ENCODE measurements around the gene PIK3C2G. TPM values are rescaled to one million over a fixed set of nuclear protein-coding genes. Genes with fewer than 3 reads are reported as not detected.

The PIK3C2G gene
- total RNA-seq, 1 experiment from 2014 or later: not detected

- H4K20me1 ChIP-seq (ENCODE audit: control insufficient read depth, insufficient read depth, insufficient read length): no peaks in the 10 kb centered on the region
- H3K27me3 ChIP-seq (ENCODE audit: insufficient read depth, low read length): no peaks in the 10 kb centered on the region
- H3K4me1 Mint-ChIP-seq: no peaks in the 10 kb centered on the region
- no peaks in the 10 kb centered on the region for H3K4me1 ChIP-seq (ENCODE audit: insufficient read depth, low read length)
- H3T11ph ChIP-seq (ENCODE audit: low read length): no peak overlapping the region
- H2BK12ac ChIP-seq (ENCODE audit: insufficient read length, low read depth, low read length): no peak overlapping the region
- H3K9ac ChIP-seq (ENCODE audit: extremely low read depth, insufficient read length, low read length): no peak overlapping the region
- no peaks in the 10 kb centered on the region for H3K9me3 ChIP-seq (ENCODE audit: control insufficient read depth, low read depth, low read length)
- no peak overlapping the region for H3K14ac ChIP-seq (ENCODE audit: insufficient read depth, low read length)
- no peaks in the 10 kb centered on the region for H3K79me2 ChIP-seq (ENCODE audit: insufficient read depth, low read length)
- no peak overlapping the region for H3K4ac ChIP-seq (ENCODE audit: low read depth, low read length)
- no peak overlapping the region for H4K91ac ChIP-seq (ENCODE audit: insufficient read length, low read depth, low read length)
- H2BK15ac ChIP-seq (ENCODE audit: low read depth, low read length): no peak overlapping the region
- H2BK5ac ChIP-seq (ENCODE audit: insufficient read length, low read length): no peak overlapping the region
- no peaks in the 10 kb centered on the region for H3K23me2 ChIP-seq (ENCODE audit: insufficient read length, low read depth, low read length, poor library complexity, severe bottlenecking)
- H3K9me3 Mint-ChIP-seq: peaks cover 13 to 18% of the 10 kb centered on the region in 2 experiments
- no peaks in the 10 kb centered on the region for H3K27me3 Mint-ChIP-seq (ENCODE audit: low read depth)
- no peak overlapping the region for H3K23ac ChIP-seq (ENCODE audit: insufficient read length, low read depth, low read length)
- no peak overlapping the region for H3K18ac ChIP-seq (ENCODE audit: insufficient read length, low read depth, low read length)
- WGBS (ENCODE audit: extremely low coverage, insufficient read length, low lambda C conversion rate): no CpG with 5 or more reads among the region's 2 CpGs
- peaks cover 0 to 23% (median 0%) of the 10 kb centered on the region in 3 experiments; a peak in 4 of 7 replicates for H3K36me3 Mint-ChIP-seq (ENCODE audit: insufficient read depth in 1 of 3, low read depth in 3 of 3)
- H3K27ac Mint-ChIP-seq: no peak overlapping the region
- H2BK120ac ChIP-seq (ENCODE audit: low read depth, low read length, poor library complexity, severe bottlenecking): no peak overlapping the region
- no peak overlapping the region for H2BK20ac ChIP-seq (ENCODE audit: low read depth, low read length, poor library complexity, severe bottlenecking)
- TF ChIP-seq CTCF (conservative IDR thresholded peaks at IDR 0.05): no peak
- no peak overlapping the region for H3K4me2 ChIP-seq (ENCODE audit: insufficient read depth, insufficient read length, low read length)
- H3K27ac ChIP-seq (ENCODE audit: insufficient read length, low read depth, low read length): no peak overlapping the region
- H2AK5ac ChIP-seq (ENCODE audit: insufficient read length, low read length): no peak overlapping the region
- no peak overlapping the region for H3K56ac ChIP-seq (ENCODE audit: insufficient read length, low read depth, low read length)
- no peak overlapping the region for H3K4me3 Mint-ChIP-seq
- no peak overlapping the region for H4K5ac ChIP-seq (ENCODE audit: insufficient read length, low read depth, low read length)
- DNase-seq: no peak
- no peaks in the 10 kb centered on the region for H3K79me1 ChIP-seq (ENCODE audit: insufficient read depth, low read depth, low read length, poor library complexity, severe bottlenecking)
- no peak overlapping the region for H4K8ac ChIP-seq (replicated peaks; ENCODE audit: insufficient read length, low read depth, low read length)
- no peak overlapping the region for H2AFZ ChIP-seq (ENCODE audit: low read length)
Measured at GRCh38 chr12:18580706-18581105, 319.4 kb downstream of the PIK3C2G start.
